HepG2 (cell line): ENCODE results near the gene CNTFR.

ENCODE experiments used
- BHLHE40 ChIP-seq: IDR thresholded peaks from 2 replicates; pipeline ENCODE4 v1.6.1; 2011; ENCODE audit warnings: low read length, improper control_type of control experiment
- FOXA3 ChIP-seq: IDR thresholded peaks from 2 replicates; pipeline ENCODE4 v1.6.1; 2016; ENCODE audit warnings: missing genetic modification reagents, missing compliant biosample characterization
- TFE3 ChIP-seq: IDR thresholded peaks from 2 replicates; pipeline ENCODE4 v1.6.1; 2016
- ZMYM4 ChIP-seq: sonication (generic); formaldehyde crosslinking; IDR thresholded peaks from 2 replicates; pipeline ENCODE4 v1.8.1; 2023; ENCODE audit warnings: mild to moderate bottlenecking, missing genetic modification reagents
- TF ChIP-seq, protein P1 (sequence below): sonication (generic); formaldehyde crosslinking; IDR thresholded peaks from 2 replicates; pipeline ENCODE4 v1.5.0; 2020; ENCODE audit warnings: mild to moderate bottlenecking, missing genetic modification reagents, moderate library complexity

GRCh38 chr9:34606190-34606589, 16.7 kb upstream of the CNTFR start:
- TF ChIP-seq TFE3 (CRISPR knock-in tag): no peak
- TF ChIP-seq FOXA3: no peak
- no peak for TF ChIP-seq BHLHE40
- no peak for TF ChIP-seq ZMYM4 (CRISPR knock-in tag)
- TF ChIP-seq, protein P1, sequence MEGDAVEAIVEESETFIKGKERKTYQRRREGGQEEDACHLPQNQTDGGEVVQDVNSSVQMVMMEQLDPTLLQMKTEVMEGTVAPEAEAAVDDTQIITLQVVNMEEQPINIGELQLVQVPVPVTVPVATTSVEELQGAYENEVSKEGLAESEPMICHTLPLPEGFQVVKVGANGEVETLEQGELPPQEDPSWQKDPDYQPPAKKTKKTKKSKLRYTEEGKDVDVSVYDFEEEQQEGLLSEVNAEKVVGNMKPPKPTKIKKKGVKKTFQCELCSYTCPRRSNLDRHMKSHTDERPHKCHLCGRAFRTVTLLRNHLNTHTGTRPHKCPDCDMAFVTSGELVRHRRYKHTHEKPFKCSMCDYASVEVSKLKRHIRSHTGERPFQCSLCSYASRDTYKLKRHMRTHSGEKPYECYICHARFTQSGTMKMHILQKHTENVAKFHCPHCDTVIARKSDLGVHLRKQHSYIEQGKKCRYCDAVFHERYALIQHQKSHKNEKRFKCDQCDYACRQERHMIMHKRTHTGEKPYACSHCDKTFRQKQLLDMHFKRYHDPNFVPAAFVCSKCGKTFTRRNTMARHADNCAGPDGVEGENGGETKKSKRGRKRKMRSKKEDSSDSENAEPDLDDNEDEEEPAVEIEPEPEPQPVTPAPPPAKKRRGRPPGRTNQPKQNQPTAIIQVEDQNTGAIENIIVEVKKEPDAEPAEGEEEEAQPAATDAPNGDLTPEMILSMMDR (CRISPR knock-in tag): no peak
